NCI-H345 treated with DMSO at 0.1 percent for 48 hours (cell line): Measurements from ENCODE around the gene OSBP2.

Source experiments
- DNase-seq: peaks from one replicate; lab custom pipeline; 2025; ENCODE audit not compliant: unreplicated experiment; lab: John Stamatoyannopoulos, UW

The OSBP2 gene

DNA sequence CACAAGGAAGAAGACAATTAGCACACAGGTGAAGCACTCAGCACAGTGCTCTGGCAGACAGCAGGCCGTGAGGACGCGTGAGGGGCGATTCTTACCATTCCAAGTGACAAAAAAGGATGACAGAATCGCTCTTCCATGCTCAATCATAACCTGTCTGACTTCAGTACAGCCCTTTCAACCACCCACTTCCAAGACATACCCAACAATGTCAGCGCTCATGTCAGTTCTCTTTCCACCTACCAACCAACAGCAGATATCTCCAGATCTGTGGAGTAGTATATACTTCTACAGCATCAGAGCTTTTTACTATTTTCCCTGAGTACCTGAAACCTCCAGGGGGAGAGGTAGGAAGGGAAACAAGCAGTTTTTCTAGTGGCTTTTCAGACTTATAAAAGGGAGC lies 233.7 kb downstream of the OSBP2 start:
- DNase-seq, result no peak

DNA sequence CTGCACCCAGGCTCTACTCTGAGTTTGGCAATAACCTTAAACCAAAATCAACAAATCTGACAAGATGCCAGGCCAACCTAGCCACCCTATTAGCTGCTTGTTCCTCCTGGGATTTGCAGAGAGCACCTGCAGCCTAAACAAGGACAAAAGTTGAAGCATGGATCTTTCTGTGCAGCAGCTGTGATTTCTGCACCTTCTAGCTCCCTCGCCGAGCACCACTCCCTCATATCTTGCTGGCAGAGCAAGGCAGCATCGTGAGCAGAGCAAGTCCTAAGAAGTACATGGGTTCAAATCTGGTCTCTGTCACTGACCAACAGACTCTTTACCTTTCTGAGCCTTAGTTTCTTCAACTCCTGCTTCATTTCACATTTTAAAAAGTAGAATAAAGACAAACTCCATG lies 235.6 kb downstream of the OSBP2 start:
- DNase-seq, result no peak

DNA sequence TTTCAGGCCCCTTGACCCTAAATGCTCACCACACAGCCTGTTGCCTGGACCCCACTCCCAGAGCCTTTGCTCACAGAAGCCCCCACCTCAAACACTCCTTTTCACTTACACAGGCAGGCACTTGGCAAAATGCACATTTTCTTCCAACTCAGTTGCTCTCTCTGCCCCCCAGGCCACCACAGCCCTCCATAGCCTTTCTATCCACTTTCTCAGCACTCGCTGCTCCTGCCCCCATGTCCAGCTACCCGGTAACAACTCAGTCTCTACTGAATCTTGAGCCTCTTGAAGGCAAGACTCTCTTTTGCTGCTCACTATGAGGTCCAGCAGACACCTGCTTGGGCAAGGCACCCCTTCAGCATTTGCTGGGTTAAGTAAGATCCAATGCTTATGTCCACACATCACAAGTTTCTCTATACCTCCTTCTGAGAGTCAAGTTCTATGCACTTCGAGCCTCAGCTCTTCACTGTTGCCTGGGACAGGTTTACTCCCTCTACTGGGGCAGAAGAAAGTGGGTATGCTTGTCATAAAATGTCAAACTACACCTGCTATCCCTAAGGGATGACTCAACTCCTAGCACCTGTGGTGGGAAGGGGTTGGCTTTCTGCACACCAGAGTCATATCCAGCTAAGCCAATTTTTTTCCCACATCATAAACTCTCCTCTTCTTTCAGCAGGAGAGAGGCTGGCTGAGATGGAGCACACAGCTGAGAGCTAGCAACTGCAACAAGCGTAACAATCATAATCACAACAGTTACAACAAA lies 237.0 kb downstream of the OSBP2 start:
- DNase-seq, result no peak

DNA sequence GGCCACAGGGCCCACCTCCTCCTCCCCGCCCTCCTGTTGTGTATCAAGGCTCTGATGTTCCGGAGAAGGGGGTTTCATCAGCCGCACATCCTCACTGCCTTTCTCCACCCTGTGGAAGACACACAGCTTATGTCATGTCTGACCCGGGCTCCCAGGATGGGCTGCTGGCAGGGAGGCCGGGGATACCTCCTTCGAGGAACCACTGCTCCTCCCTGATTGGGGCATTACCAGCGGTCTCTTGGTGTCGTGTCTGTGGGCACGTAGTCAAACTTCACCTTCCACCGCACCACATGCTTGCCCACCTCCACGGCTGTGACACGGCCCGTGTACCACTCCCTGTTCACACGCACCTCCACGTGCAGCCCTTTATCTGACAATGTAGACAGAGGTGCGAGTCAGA lies 238.0 kb downstream of the OSBP2 start:
- no peak for DNase-seq

DNA sequence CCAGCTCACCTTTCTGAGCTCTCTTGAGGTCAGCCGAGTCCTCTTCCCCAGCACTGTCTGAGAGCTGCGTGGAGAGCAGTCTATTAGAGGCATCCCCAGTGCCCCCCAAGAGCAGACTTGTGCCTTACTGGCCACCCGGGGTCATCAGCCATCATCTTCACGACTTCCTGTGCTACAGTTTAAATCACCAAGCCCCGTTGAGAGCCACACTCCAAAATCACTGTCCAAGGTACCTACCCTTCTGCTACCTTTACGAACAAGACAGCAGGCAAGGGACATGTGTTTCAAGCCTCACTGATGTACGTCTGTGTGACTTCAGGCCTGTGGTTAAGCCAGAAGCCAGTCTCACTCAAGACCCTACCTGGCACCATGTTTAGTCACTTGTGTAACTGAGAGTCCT lies 238.8 kb downstream of the OSBP2 start:
- no peak for DNase-seq

DNA sequence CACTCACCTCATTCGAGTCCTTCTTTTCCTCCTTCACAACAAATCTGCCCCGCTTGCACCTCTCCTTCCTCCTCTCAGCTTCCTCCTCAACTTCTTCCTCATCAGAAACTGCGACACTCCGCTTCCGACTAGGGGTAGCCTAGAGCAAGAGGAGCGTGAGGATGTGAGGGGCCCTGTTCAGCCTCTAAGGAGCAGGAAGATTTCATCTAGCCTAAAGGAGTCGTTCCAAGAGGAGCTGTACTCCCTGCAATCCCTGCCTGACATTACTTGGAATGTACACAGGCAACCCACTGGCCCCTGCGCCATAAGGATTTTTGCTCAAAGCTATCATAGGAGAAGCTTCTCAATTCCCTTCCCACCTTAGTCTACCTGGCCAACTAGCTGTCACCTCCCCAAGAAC lies 239.4 kb downstream of the OSBP2 start:
- no peak for DNase-seq

DNA sequence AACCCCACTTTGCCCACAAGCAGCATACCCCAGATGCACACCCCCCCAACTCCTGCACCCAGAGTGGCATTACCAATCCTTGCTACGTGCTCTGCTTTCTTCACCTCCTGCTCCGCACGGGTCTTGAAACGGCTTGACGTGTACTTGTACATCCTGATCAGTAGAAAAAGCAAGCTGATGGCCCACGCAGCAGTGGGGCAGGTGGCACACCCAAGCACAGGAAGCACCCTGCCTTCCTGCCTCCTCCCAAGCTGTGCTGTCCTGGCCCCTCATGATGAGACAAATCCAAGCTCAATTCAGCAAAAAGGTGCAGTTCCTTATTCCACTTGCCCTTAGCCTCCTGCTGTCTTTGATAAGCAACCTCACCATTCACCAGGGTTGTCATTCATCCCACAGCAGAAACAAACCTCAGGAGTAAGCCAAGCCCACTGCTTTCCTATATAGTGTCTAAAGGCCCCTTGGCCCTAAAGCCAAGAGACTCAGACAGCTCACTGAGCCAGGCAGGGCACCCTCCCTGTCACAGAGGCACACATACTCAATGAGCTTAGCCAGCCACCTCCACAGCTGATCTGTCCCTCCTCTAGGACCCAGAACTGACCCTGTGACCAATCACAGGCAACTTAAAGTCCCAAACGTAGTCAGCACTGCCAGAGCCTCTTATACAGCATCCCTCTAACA lies 246.2 kb downstream of the OSBP2 start:
- no peak for DNase-seq

DNA sequence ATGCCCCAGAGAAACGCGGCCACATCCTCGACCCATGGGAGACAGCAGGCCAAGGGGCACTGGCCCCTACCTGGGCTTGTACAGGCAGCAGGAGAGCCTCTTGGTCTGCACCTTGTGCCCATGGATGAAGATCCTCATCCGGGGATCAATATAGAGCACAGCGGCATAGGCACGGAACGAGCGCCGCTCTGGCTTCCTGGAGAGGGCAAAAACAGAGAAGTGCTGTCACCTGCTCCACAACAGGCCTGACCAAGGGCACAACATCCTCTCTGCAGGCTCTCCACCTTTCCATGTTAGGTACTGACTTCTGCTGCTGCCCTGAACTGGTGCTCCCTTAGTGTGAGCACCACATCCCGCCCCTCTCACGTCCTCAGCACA lies 246.7 kb downstream of the OSBP2 start:
- DNase-seq, result no peak

DNA sequence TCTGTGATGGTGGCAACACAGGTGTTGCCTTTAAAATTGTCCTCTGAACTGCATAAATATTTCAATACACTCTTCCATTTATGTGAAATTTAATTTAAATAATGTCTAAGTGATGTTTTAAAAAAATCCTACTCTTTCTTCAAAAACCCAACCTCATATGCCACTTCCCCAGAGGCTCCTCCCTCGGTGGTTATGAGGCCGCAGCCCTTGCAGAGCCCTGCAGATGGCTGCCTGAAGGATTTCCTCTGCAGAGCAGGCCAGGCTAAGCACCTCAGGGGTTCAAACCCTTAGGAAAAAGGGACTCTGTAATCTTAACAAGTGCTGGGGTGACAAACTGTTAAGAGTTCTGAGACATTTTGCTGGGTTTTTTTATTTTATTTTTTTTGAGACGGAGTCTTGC lies 248.7 kb downstream of the OSBP2 start:
- no peak for DNase-seq

DNA sequence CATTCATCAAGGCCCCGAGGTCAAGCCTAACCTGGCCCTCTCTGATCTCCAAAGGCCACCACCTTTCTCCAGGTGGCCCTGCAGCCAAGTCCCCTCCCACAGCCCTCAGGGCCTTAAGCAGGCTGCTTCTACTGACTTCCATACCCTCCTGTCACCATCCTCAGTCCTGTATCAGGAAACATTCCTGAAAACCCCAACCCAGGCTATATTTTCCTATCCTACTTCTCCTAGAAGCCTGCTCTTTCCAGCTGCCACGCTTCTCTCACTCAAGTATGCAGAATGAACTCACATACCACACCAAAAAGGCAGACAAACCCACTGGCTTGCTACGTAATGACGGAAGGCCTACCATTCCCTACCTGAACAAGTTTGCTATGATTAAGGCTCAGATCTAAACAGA lies 250.3 kb downstream of the OSBP2 start:
- DNase-seq, result no peak

DNA sequence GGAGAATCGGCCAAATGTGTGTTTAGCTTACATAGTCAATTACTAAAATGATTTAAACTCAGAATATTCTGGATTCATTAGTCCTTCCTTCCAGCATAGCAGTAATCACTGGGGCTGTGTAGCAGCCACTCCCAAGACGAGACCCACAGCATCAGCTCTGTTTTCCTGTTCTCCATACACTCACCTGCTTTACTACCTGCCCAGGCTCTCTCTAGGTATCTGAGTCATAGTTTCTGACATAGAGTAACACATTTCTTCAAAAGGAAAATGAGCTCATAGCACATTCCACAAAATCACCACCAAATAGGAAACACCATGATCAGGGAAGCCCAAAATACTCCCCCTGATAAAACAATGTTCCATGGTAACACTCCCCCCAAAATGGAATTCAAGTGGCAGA lies 251.0 kb downstream of the OSBP2 start:
- DNase-seq, result no peak

DNA sequence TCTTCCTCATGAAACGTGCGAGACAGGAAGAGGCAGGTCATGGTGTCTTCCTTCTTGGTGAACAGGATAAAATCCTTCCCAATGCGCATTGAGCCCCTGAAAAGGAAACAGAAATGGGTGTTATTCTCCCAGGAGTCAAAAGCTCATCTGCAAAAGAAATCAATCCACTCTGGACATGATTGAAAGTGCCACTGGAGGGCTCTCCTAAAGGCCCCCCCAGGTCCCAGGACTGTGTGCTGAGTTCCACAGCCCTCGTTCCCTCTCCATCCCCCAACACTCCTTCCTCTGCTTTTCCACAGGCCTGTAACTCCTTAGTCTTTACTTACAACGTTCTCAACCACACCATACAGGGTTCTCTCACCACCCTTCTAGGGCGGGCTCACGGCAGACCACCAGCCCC lies 251.7 kb downstream of the OSBP2 start:
- no peak for DNase-seq

DNA sequence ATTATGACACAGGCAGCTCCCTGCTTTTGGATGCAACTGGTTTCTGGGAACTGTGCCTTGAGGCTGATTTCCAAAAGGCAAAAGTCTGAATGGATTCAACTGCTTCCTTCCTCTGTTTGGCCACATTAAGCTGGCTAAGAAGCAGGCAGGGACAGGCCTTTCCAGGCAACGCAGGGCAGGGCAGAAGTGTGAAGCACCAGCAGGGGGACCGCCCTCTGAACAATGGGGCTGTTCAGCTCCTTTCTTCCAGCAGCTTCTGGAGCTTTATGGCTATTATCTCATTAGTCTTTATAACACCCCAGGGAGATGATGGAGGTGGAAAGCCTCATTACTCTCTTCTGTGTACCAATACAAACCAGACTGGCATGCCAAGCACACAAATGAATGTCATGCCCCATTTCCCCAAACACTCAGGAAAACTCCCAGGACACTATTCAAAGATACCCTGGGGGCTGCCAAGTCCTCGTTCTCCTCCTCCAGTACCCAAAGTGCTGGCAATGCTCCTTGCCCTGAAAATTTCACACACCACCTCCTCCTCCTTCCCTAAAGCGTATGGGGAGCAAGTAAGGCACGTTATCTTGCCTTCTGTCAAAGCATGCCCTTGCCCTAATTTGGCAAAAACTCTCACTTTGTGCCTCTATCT lies 252.6 kb downstream of the OSBP2 start:
- DNase-seq, result peak; percentile 88

DNA sequence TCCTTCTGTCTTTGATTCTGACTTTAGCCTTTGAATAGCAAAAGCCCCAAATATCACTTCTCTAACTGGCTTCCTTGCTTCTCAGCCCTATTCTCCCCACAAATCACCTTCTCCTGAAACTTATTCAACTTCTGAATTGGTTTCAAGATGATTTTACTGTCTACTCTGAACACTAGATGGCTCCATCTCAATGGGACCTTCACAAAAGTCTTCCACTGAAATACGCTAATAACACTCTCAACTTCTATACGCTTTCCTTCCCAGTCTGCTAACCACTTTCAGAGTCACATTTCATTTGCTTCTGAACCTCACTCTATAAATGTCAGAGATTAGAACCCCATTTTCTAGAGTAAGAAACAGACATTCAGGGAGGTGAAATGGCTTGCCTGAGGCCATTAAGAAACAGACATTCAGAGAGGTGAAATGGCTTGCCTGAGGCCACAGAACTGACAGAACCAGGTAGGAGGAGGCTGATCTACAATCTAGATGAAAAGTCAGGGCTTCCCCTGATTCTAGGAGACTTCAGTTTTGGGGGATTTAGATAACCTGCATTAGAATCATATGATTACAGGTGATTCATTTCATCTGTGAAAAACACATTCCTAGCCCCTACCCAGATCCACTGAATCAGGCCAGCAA lies 253.3 kb downstream of the OSBP2 start:
- DNase-seq, result no peak

DNA sequence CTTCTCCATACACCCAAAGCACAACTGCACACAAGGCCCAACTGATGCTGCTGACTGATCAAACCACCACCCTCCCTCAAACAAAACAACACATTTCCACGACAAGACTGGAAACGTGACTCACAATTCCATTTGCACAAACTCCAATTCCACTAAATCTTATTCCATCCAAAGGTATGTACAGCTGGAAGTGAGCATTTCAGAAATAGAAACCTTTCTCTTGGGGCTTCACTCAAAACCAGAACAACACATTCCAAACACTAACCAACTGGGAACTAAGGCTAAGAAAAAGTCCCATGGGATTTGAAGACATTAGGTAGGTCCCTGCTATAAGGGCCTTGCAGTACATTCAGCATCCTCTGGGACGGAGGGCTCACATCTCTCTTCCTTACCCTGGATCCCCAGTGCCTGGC lies 254.3 kb downstream of the OSBP2 start:
- DNase-seq, result no peak

DNA sequence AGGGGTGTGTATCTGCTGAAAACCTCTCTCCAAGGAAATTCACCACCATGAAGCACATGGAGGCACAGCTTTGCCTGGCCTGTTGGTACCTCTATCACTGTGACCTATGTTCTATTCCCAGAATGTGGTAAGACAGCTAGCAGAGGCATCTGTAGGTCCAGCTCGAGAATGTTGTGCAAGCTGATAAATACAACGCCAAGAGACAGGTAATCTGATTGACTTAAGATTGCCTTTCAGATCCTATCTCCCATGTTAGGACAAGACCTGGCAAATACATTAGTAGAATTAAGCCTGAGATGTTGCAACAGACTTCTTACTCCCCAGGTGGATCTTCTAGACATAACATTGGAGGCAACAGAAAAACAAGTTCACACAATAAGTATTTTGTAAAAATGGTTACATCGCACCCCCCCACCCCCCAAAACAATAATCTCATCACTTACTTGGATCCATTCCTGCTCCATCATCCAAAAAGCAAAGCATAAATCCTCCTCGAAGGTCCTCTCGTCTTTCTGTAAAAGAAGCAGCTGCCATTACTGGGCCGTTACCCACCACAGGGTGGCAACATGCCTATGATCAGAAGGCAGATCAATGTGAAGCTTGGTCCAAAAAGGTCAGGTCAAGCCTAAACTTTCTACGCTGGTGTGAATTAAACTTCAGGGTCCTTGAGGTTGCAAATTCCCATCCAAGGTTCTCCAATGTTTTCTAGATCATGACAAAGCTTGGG lies 255.4 kb downstream of the OSBP2 start:
- no peak for DNase-seq

DNA sequence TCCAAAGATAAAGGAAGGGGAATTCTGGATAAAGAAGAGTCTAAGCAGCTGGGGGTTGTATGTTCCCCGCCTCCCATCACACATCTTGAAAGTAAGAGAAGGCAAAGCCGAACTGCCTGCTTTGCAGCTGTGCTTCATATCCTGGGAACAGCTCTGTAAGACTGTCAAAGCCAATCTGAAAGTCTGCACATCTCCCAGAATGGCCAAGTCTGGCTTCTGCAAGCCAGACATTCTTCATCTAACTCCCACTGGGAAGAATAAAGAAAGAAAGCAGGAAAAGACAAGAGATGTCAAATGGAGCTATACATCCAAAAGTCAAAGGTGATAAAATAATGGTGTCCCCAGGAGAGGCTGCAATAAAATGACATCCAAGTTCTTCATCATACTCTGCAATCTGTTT lies 258.5 kb downstream of the OSBP2 start:
- DNase-seq, result no peak

DNA sequence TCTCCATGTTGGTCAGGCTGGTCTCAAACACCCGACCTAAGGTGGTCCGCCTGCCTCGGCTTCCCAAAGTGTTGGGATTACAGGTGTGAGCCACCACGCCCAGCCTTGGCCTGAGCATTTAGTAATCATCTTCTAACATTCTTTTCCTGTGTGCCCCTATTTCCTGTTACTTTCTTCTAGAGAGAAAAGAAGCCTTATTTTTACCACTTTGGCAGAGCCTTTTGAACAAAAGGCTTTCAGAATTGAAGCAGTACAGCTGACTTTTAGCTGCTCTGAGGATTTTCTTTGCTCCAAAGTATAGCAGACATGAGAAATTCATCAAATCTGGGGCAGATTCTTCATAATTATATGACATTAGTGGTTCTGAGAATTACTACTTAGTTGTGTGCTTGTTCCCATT lies 260.5 kb downstream of the OSBP2 start:
- DNase-seq, result no peak
